ENCODE measurements around the gene MSL3. TPM values are rescaled to one million over a fixed set of nuclear protein-coding genes. Genes with fewer than 3 reads are reported as not detected.
A peak's percentile ranks its signal among the peaks of the same experiment; 100 is the strongest.

MSL3 gene
- total RNA-seq, 2 donors from 2014 or later: 10.5 to 11.2 TPM

DNA sequence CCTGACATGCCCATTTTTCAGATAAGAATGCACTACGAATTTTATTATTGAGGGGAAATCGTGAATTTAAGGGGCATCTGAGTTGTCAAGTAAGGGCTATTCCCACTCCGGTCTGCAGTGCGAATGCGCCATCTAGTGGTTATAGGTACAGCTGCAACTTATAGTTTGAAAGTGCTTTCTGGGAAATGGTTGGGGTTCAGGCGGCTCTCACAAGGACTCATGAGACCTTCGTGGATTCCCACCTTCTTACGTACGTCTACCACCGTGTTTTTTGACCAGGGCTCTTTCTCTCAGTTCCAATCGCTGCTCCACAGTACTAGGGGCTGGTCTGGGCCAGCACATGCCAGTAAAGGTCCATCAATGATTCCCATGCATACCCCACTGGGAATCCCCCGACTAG, 12.3 kb downstream of the MSL3 start:
- TF ChIP-seq, protein P1, sequence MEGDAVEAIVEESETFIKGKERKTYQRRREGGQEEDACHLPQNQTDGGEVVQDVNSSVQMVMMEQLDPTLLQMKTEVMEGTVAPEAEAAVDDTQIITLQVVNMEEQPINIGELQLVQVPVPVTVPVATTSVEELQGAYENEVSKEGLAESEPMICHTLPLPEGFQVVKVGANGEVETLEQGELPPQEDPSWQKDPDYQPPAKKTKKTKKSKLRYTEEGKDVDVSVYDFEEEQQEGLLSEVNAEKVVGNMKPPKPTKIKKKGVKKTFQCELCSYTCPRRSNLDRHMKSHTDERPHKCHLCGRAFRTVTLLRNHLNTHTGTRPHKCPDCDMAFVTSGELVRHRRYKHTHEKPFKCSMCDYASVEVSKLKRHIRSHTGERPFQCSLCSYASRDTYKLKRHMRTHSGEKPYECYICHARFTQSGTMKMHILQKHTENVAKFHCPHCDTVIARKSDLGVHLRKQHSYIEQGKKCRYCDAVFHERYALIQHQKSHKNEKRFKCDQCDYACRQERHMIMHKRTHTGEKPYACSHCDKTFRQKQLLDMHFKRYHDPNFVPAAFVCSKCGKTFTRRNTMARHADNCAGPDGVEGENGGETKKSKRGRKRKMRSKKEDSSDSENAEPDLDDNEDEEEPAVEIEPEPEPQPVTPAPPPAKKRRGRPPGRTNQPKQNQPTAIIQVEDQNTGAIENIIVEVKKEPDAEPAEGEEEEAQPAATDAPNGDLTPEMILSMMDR (IDR thresholded peaks at IDR 0.05): peak; percentile 57 to 78 (median 70)
- no peak for TF ChIP-seq POLR2A (IDR thresholded peaks at IDR 0.05)
- ATAC-seq (no peak), DNase-seq (peak in 3 of 4 donors; percentile 36 to 41 (median 38))
- no peaks in the 10 kb centered on the region for H3K27me3 ChIP-seq
- H3K4me3 ChIP-seq: no peak overlapping the region
- 4 to 14% methylated on average over 5 to 12 of the region's 12 CpGs for WGBS, 2 donors
- no peaks in the 10 kb centered on the region for H3K4me1 ChIP-seq
- no peaks in the 10 kb centered on the region for H3K9me3 ChIP-seq
- peaks cover 0 to 2% of the 10 kb centered on the region in 2 donors for H3K36me3 ChIP-seq (replicated peaks in 1 of 2; ENCODE audit: insufficient read depth in 1 of 2, low read depth in 2 of 2)
- no peak overlapping the region for H3K27ac ChIP-seq
- intact Hi-C loops (cut with DNase I): loop anchor here (10.0 kb wide), 1 partner anchor 236 kb away; no protein-coding TSS in a partner anchor

DNA sequence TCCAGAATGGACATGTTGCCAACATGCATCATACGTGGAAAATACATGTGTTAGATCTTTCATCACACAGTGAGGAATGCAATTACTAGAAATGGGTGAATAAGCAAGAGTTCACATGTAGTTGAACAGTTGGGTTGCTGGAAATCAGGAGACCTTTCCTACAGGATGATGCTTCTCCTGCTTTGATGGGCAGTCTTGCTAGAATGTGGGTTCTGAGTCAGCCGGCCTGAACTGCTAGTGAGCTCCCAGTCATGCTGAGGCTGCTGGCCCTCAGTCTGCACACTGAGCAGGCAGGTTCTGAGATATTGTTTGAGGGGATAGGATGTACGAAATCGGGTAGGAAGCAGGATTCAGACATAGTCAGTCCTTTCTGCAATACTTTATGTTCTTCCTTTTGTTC, 20.2 kb downstream of the MSL3 start:
- H3K9me3 ChIP-seq: no peaks in the 10 kb centered on the region
- DNase-seq: no peak
- no peak for ATAC-seq
- H3K27ac ChIP-seq: no peak overlapping the region
- 71 to 81% methylated on average over 4 of the region's 4 CpGs for WGBS, 2 donors
- no peak for TF ChIP-seq POLR2A (IDR thresholded peaks at IDR 0.05)
- TF ChIP-seq, protein P1 (IDR thresholded peaks at IDR 0.05): no peak
- no peaks in the 10 kb centered on the region for H3K27me3 ChIP-seq
- H3K4me1 ChIP-seq: no peaks in the 10 kb centered on the region
- intact Hi-C loops (cut with DNase I): loop anchor here (10.0 kb wide), 1 partner anchor 243 kb away; no protein-coding TSS in a partner anchor
- H3K4me3 ChIP-seq: no peak overlapping the region
- no peaks in the 10 kb centered on the region for H3K36me3 ChIP-seq (replicated peaks in 1 of 2; ENCODE audit: insufficient read depth in 1 of 2, low read depth in 2 of 2)

DNA sequence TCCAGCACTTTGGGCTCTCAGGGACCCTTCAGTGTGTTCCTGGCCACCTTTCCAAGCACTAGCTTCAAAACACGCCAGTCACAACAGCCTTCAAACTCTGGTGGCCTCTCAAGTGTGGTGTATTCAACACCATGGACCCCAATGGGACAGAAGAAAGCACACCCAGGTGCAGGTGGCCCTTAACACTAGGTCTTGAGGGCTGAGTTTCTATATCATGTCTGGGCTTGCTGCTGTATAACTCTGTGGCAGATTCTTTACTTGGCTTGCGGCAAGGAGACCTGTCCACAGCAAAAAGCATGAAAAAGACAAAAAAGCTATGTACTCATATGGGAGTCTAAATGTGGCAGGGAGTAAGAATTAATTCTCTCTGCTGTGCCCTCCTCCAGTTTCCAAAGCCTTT, 23.1 kb downstream of the MSL3 start:
- Histone ChIP-seq H3K4me1 (no peaks in the 10 kb centered on the region), H3K36me3 (replicated peaks in 1 of 2; ENCODE audit: insufficient read depth in 1 of 2, low read depth in 2 of 2) (no peaks in the 10 kb centered on the region), H3K9me3 (no peaks in the 10 kb centered on the region), H3K27me3 (no peaks in the 10 kb centered on the region), H3K4me3 (no peak overlapping the region), H3K27ac (no peak overlapping the region)
- DNase-seq (no peak), ATAC-seq (no peak)
- TF ChIP-seq, protein P1 (IDR thresholded peaks at IDR 0.05): no peak
- TF ChIP-seq POLR2A (IDR thresholded peaks at IDR 0.05): no peak
- WGBS, 2 donors: 100% methylated on average over 1 of the region's 2 CpGs; no CpG with 5 or more reads in 1 of the 2 donors
- intact Hi-C loops (cut with DNase I): no loop called here

DNA sequence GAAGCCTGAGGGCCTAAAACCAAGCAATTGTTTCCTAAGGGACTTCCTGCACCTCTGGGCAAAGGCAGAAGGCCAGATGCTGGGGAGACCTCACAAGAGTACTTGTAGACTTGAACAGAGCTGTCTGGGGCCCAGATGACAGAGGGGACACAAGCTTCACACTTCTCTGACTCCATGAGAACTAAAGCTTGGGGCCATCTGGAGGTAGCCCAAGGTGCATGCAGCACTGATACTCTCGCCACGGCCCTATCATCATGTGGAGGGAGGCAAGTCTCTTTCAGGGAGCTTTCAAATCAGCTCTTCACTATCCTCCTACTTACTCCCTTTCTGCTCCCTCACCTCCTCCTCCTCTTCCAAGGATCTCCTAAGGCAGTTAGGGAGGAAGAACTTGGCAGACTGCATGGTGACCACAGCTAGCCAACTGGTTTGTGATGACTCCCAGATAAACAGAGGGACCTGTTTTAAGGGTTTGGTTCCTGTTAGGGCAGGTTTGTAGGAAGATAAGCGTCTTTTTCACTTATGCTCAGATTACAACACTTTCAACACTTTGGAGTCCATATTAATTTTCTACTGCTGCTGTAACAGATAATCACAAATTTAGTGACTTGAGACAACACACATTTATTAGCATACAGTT, 23.8 kb downstream of the MSL3 start:
- WGBS, 2 donors: 83 to 86% methylated on average over 3 of the region's 3 CpGs
- Histone ChIP-seq H3K27ac (no peak overlapping the region), H3K27me3 (no peaks in the 10 kb centered on the region), H3K36me3 (replicated peaks in 1 of 2; ENCODE audit: insufficient read depth in 1 of 2, low read depth in 2 of 2) (no peaks in the 10 kb centered on the region), H3K4me3 (no peak overlapping the region), H3K9me3 (no peaks in the 10 kb centered on the region), H3K4me1 (no peaks in the 10 kb centered on the region)
- no peak for TF ChIP-seq POLR2A (IDR thresholded peaks at IDR 0.05)
- TF ChIP-seq, protein P1 (IDR thresholded peaks at IDR 0.05): no peak
- no peak for DNase-seq
- intact Hi-C loops (cut with DNase I): no loop called here
- no peak for ATAC-seq

DNA sequence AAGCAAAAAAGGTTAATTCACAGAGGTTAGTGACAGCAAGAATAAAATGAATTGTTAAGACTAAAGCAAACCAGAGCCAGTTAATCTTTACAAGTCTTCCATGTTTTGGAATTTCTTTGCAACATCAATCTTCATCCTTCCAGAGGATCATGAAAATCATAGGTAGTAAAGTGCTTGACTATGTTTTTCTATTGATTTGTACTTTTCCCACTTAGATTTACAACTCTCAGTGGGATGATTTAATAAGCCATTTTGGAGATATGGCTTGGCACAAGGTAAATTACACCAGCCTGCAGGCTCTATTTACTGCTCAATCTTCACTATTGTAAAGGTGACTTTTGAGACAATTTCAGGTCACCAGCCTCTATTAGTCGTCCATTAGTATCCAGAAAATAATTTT, 26.5 kb downstream of the MSL3 start:
- no peaks in the 10 kb centered on the region for H3K36me3 ChIP-seq (replicated peaks in 1 of 2; ENCODE audit: insufficient read depth in 1 of 2, low read depth in 2 of 2)
- H3K9me3 ChIP-seq: no peaks in the 10 kb centered on the region
- H3K27ac ChIP-seq: no peak overlapping the region
- no peaks in the 10 kb centered on the region for H3K27me3 ChIP-seq
- WGBS, 2 donors: 42 to 55% methylated on average over 1 of the region's 1 CpG
- no peak overlapping the region for H3K4me3 ChIP-seq
- intact Hi-C loops (cut with DNase I): no loop called here
- no peak for TF ChIP-seq POLR2A (IDR thresholded peaks at IDR 0.05)
- TF ChIP-seq, protein P1 (IDR thresholded peaks at IDR 0.05): no peak
- DNase-seq: no peak
- H3K4me1 ChIP-seq: no peaks in the 10 kb centered on the region
- no peak for ATAC-seq
